Stimulated activated CD8-positive, alpha-beta memory T cell treated with anti-CD3 and anti-CD28 coated beads, Interleukin-4, amount 100 ng/mL, for 24 hours (primary cell): Measurements from ENCODE around the gene ZNF714.
"Not testable (repeated sequence)": the region's sequence is repeated elsewhere in the genome, so short reads cannot be mapped to it uniquely, and the experiment has no call there.

Source experiments
- DNase-seq: peaks from one replicate; pipeline ENCODE4 v3.0.0-alpha.2; 2020; ENCODE audit warnings: low read depth

ZNF714 gene

DNA sequence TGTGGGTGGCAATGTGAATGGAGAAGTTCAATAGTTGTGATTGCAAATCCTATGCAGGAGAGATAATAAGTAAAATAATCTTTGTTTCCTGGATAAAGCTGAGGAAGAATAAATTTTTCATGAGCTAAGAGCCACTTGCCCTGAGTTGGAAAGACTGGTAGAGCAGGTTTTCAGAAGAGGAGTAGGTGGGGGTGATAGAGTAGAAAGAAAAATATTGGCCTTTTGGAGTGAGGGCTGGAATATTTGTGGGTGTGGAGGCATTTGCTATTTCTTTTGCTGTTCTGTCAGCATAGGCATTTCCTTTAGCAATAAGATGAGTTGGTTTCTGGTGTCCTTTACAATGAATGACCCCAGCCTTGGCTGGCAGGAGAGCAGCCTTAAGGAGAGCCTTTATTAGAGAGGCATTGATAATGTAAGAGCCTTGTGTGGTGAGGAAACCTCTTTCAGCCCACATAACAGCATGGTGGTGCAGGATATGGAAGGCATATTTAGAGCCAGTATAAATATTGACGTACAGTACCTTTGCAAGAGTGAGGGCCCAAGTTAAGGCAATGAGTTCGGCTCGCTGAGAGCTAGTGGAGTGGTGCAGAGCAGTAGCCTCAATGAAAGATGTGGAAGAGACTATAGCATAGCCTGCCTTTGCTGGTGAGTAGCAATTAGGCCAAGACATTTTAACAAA, 48.2 kb downstream of the ZNF714 start:
- no peak for DNase-seq

- DNase-seq = no peak
These were observed 51.6 kb downstream of the ZNF714 start for GRCh38 chr19:21133633-21134032.

GRCh38 chr19:21134934-21135366, 52.9 kb downstream of the ZNF714 start:
- no peak for DNase-seq

DNA sequence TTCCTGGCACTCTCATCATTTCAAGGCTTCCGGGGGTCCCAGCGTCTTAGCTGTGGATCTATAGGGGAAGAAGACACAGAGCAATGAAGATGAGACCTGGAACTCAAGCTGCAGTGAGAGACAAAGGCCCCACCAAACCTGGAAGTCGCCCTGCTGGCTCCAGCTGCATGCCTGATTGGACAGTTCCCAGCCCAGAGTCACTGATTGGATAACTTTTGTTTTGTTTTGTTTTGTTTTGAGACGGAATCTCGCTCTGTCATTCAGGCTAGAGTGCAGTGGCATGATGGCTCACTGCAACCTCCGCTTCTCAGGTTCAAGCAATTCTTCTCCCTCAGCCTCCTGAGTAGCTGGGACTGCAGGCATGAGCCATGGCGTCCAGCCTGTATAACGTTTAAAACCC, 53.4 kb downstream of the ZNF714 start:
- no peak for DNase-seq

- no peak for DNase-seq
These were observed 56.1 kb downstream of the ZNF714 start for GRCh38 chr19:21138130-21138529.

- not testable (repeated sequence) for DNase-seq
These were observed 59.0 kb downstream of the ZNF714 start for GRCh38 chr19:21141006-21141405.

DNA sequence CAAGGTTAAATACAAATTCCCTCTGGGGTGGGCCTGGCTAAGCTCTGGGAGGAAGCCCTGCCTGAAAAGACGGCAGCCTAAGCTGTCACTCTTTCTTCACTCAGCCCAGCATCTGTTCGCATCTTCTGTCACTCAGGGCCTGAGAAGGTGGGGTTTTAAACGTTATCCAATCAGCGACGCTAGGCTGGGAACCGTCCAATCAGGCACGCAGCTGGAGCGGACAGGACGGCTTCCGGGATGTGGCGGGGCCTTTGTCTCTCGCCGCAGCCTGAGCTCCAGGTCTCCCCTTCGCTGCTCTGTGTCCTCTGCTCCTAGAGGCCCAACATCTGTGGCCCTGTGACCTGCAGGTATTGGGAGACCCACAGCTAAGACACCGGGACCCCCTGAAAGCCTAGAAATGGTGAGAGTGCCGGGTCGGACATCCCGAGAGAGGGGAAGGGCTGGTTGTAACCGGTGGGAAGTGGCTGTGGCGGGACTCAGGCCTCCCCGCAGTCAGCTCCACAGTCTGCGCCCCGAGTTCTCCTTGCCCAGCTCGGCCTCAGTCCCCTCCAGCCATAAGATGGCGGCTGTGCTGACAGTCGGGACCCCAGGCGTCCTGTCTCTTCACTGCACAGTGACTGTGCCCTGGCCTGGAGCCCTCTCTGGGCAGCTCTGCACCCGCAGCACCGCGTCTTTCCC, 59.9 kb downstream of the ZNF714 start, which contains the start of gene ZNF431:
TSS of gene ZNF431 (plus strand) at position 254 of the 678 bp plus-strand sequence. CDS start at position 398, 144 bp downstream.
- peak; percentile 79 for DNase-seq

- DNase-seq = no peak
These were observed 61.4 kb downstream of the ZNF714 start for GRCh38 chr19:21143428-21143827.

- no peak for DNase-seq
These were observed 61.9 kb downstream of the ZNF714 start for GRCh38 chr19:21143854-21144253.

DNA sequence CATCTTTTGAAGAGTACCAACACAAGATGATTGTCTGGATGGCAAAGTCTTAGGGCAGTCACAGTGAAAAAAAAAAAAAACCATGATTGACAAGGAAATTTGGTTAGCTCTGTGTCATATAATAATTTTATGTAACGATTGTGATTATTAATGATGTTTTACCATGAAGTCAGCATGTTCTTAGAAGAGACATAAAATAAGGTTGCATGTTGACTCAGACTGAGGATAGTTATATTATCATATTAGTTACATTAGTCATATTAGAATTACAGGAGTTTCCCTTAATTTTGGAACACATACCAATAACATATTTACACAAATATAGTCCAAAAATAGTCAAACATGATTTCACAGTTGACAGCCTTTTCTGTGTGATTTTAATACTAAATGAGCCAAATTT, 65.5 kb downstream of the ZNF714 start:
- no peak for DNase-seq

DNA sequence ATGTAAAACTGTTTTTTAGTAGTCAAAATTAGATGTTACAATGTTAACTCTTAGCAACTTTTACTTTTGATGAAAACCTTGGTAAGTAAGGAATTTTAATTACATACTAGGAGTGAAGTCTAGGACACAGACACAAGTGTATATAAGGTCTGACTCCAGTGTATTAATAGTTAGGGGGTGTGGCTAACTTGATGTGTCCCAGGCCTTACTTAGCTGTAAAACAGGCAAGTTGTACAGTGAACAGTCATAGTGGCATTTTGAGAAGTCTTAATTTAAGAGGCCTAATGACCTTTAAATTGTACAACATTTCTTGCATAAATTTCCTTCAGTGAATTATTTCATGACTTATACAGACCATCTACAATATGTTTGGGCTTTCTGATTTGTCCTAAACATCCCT, 66.7 kb downstream of the ZNF714 start:
- no peak for DNase-seq

GRCh38 chr19:21149877-21150276, 67.9 kb downstream of the ZNF714 start:
- no peak for DNase-seq

GRCh38 chr19:21151460-21151859, 69.5 kb downstream of the ZNF714 start:
- no peak for DNase-seq

DNA sequence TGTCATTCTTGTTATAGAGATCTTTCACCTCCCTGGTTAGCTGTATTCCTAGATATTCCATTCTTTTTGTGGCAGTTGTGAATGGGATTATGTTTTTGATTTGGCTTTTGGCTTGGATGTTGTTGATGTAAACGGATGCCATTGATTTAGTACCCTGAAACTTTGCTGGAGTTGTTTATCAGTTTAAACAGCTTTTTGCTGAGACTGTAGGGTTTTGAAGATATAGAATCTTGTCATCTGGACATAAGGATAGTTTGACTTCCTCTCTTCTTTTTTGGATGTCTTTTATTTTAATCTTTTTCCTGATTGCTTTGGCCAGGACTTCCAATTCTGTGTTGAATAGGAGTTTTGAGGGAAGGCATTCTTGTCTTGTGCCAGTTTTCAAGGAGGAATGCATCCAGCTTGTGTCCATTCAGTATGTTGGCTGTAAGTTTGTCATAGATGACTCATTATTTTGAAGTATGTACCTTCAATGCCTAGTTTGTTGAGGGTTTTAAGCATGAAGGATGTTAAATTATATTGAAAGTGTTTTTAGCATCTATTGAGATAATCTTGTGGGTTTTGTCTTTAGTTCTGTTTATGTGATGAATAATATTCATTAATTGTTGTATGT, 76.6 kb downstream of the ZNF714 start:
- DNase-seq = no peak

- DNase-seq = no peak
These were observed 82.5 kb downstream of the ZNF714 start for GRCh38 chr19:21164541-21164940.

DNA sequence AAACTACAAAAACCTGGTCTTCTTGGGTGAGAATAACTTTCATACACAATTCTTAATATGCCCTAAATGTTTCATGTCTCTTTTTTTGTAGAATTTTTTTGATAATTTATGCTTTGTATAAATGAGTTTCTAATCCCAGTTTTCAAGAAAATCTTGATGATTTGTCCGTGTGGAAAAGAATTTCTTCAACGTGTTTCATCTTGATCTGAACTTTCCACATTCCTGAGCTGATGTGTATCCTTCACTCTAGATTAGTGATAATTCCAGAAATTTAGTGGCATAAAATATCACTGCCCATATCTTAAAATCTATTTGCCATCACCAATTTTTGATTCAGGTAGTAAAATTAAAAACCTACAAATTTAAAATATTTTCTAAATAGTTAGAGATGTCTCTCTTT, 84.4 kb downstream of the ZNF714 start:
- DNase-seq = no peak
